ENCODE results near the gene CCDC141. TPM values are rescaled to one million over a fixed set of nuclear protein-coding genes. Genes with fewer than 3 reads are reported as not detected.

The CCDC141 gene
- total RNA-seq, 2 experiments from 2014 or later: 10.8 to 14.6 TPM

GRCh38 chr2:178914259-178914849, 135.6 kb downstream of the CCDC141 start:
- ChIA-PET POLR2A (no interaction called here), CTCF (interaction anchor here (1.2 kb wide), 1 partner anchor 118 kb away, joined by 3 read pairs; no protein-coding TSS in a partner anchor)
- DNase-seq: peak; percentile 82
- H3K27me3 Mint-ChIP-seq: no peaks in the 10 kb centered on the region
- H3K4me1 Mint-ChIP-seq: peaks cover 12% of the 10 kb centered on the region
- no peaks in the 10 kb centered on the region for H3K9me3 Mint-ChIP-seq
- no peaks in the 10 kb centered on the region for H3K36me3 Mint-ChIP-seq (ENCODE audit: low read depth)
- no peak overlapping the region for H3K4me3 Mint-ChIP-seq
- no peak overlapping the region for H3K27ac Mint-ChIP-seq

- no peaks in the 10 kb centered on the region for H3K9me3 Mint-ChIP-seq
- no peaks in the 10 kb centered on the region for H3K27me3 Mint-ChIP-seq
- POLR2A ChIA-PET: interaction anchor here (0.6 kb wide), 1 partner anchor 1288 kb away, joined by 3 read pairs; no protein-coding TSS in a partner anchor
- peaks cover 12% of the 10 kb centered on the region for H3K4me1 Mint-ChIP-seq
- H3K27ac Mint-ChIP-seq: no peak overlapping the region
- DNase-seq: no peak
- CTCF ChIA-PET: interaction anchor here (0.7 to 1.2 kb wide), 2 partner anchors 41 to 117 kb away, joined by 3 to 5 read pairs; no protein-coding TSS in a partner anchor
- H3K36me3 Mint-ChIP-seq (ENCODE audit: low read depth): no peaks in the 10 kb centered on the region
- no peak overlapping the region for H3K4me3 Mint-ChIP-seq
Observed at GRCh38 chr2:178913049-178913441, 136.9 kb downstream of the CCDC141 start.

GRCh38 chr2:178912416-178913048, 137.4 kb downstream of the CCDC141 start:
- no peak overlapping the region for H3K4me3 Mint-ChIP-seq
- H3K27ac Mint-ChIP-seq: no peak overlapping the region
- peaks cover 12% of the 10 kb centered on the region for H3K4me1 Mint-ChIP-seq
- H3K27me3 Mint-ChIP-seq: no peaks in the 10 kb centered on the region
- ChIA-PET CTCF (interaction anchor here (0.7 kb wide), 1 partner anchor 41 kb away, joined by 5 read pairs; no protein-coding TSS in a partner anchor), POLR2A (no interaction called here)
- no peaks in the 10 kb centered on the region for H3K36me3 Mint-ChIP-seq (ENCODE audit: low read depth)
- DNase-seq: no peak
- no peaks in the 10 kb centered on the region for H3K9me3 Mint-ChIP-seq

DNA sequence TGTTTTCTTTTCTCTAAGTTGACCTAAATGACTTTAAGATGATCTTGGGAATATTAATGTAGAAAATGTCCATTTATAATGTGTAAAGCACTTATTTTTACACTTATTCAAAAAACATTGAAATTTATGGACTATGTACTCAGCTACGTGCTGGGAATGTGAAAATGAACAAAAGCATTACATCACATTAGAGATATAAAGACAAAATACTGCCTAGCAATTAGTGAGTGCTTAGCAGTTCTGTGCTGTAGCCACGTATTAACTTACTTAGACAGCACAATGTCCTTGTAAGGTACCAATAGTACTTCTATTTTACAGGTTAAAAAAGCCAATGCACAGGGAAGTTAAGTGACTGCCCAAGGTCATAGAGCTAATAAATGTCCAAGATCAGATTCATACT, 138.9 kb downstream of the CCDC141 start:
- Mint-ChIP-seq H3K4me1 (peaks cover 12% of the 10 kb centered on the region), H3K9me3 (no peaks in the 10 kb centered on the region), H3K4me3 (no peak overlapping the region), H3K27ac (no peak overlapping the region), H3K27me3 (no peaks in the 10 kb centered on the region), H3K36me3 (ENCODE audit: low read depth) (no peaks in the 10 kb centered on the region)
- CTCF ChIA-PET: interaction anchor here (0.9 to 1.4 kb wide), 2 partner anchors 10 to 110 kb away, joined by 4 read pairs; no protein-coding TSS in a partner anchor
- POLR2A ChIA-PET: no interaction called here
- DNase-seq: no peak

DNA sequence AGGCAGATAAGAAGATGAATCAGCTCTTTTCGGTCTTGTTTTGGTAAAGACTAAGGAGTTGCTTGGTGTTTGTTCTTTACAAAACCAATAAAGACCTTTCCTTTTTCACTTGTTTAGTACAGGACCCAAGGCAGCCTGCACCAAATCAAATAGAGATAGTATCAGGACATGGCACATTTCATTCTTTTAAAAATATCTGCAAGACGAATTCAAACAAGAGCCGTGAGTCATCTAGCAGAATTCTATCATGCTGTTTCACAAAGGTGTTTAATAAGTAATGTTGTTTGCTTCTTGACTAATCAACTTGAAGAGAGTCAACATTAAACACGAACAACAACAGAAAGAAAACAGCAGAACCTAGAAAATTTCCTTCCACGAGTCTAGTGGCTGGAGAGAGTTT, 139.9 kb downstream of the CCDC141 start:
- H3K4me3 Mint-ChIP-seq: no peak overlapping the region
- no peaks in the 10 kb centered on the region for H3K9me3 Mint-ChIP-seq
- no peaks in the 10 kb centered on the region for H3K36me3 Mint-ChIP-seq (ENCODE audit: low read depth)
- ChIA-PET CTCF (interaction anchor here (0.9 kb wide), 1 partner anchor 9 kb away, joined by 4 read pairs; no protein-coding TSS in a partner anchor), POLR2A (no interaction called here)
- H3K4me1 Mint-ChIP-seq: peaks cover 12% of the 10 kb centered on the region
- no peak for DNase-seq
- no peaks in the 10 kb centered on the region for H3K27me3 Mint-ChIP-seq
- H3K27ac Mint-ChIP-seq: no peak overlapping the region

- DNase-seq: no peak
- H3K4me3 Mint-ChIP-seq: no peak overlapping the region
- no peaks in the 10 kb centered on the region for H3K27me3 Mint-ChIP-seq
- H3K4me1 Mint-ChIP-seq: peaks cover 12% of the 10 kb centered on the region
- no peaks in the 10 kb centered on the region for H3K36me3 Mint-ChIP-seq (ENCODE audit: low read depth)
- POLR2A ChIA-PET: no interaction called here
- CTCF ChIA-PET: interaction anchor here (1.0 kb wide), 1 partner anchor 19 kb away, joined by 3 read pairs; no protein-coding TSS in a partner anchor
- no peak overlapping the region for H3K27ac Mint-ChIP-seq
- no peaks in the 10 kb centered on the region for H3K9me3 Mint-ChIP-seq
Observed at GRCh38 chr2:178909507-178909906, 140.4 kb downstream of the CCDC141 start.

- H3K27me3 Mint-ChIP-seq: no peaks in the 10 kb centered on the region
- ChIA-PET POLR2A (no interaction called here), CTCF (interaction anchor here (1.0 kb wide), 1 partner anchor 18 kb away, joined by 3 read pairs; no protein-coding TSS in a partner anchor)
- H3K4me1 Mint-ChIP-seq: peaks cover 7% of the 10 kb centered on the region
- no peak overlapping the region for H3K27ac Mint-ChIP-seq
- H3K4me3 Mint-ChIP-seq: no peak overlapping the region
- peaks cover 1% of the 10 kb centered on the region for H3K36me3 Mint-ChIP-seq (ENCODE audit: low read depth)
- H3K9me3 Mint-ChIP-seq: peaks cover 1% of the 10 kb centered on the region
- no peak for DNase-seq
Observed at GRCh38 chr2:178908810-178909209, 141.1 kb downstream of the CCDC141 start.

DNA sequence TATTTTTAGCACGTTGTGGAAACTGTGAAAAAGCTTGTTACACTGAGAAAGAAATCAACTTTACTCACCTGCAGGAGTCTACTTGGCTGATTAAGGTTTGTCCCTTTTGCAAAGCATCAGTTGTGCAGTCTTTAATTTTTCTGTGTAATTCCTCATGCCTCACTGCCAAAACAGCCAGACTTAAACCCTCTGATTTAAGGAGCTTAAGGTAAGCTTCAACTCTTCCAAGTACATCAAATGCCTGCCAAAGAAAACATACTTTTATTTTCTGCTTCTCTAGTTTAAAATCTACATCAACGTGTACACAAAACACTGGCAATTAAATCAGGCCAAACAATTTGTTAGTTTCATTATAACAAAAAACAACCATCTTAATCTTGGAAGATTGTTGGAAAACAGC, 144.7 kb downstream of the CCDC141 start:
- no peaks in the 10 kb centered on the region for H3K27me3 Mint-ChIP-seq

GRCh38 chr2:178899656-178900055, 150.3 kb downstream of the CCDC141 start:
- H3K36me3 Mint-ChIP-seq (ENCODE audit: low read depth): peaks cover 3% of the 10 kb centered on the region
- no peaks in the 10 kb centered on the region for H3K4me1 Mint-ChIP-seq
- ChIA-PET POLR2A (no interaction called here), CTCF (no interaction called here)
- peaks cover 3% of the 10 kb centered on the region for H3K9me3 Mint-ChIP-seq
- DNase-seq: no peak
- no peak overlapping the region for H3K27ac Mint-ChIP-seq
- H3K4me3 Mint-ChIP-seq: no peak overlapping the region
- no peaks in the 10 kb centered on the region for H3K27me3 Mint-ChIP-seq

More for the DNA sequence above, 144.7 kb downstream of the CCDC141 start:
- Mint-ChIP-seq H3K4me1 (no peaks in the 10 kb centered on the region), H3K9me3 (peaks cover 3% of the 10 kb centered on the region), H3K27ac (no peak overlapping the region), H3K4me3 (no peak overlapping the region), H3K36me3 (ENCODE audit: low read depth) (peaks cover 3% of the 10 kb centered on the region)
- ChIA-PET POLR2A (no interaction called here), CTCF (interaction anchor here (1.1 kb wide), 1 partner anchor 10 kb away, joined by 3 read pairs; no protein-coding TSS in a partner anchor)
- no peak for DNase-seq

- no peaks in the 10 kb centered on the region for H3K9me3 Mint-ChIP-seq
- H3K36me3 Mint-ChIP-seq (ENCODE audit: low read depth): peaks cover 2% of the 10 kb centered on the region
- POLR2A ChIA-PET: no interaction called here
Observed at GRCh38 chr2:178895872-178896271, 154.1 kb downstream of the CCDC141 start.

DNA sequence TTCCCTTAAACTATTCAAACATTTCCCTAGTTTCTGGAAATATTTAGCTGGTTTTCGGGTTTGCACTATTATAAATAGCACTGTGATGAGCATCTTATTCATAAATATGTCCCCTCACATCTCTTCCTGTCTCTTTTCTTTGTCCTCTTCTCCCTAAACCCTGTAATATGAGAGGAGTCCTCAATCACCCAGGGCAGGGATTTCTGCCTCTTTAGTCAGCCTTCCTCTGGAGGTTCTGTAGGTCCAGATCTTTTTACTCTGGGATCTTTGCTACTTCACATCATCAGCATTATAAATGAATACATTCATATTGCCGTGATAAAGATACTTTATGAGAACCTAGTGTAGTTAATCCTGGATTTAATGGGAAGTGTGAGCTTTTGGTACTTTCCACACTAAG, 154.8 kb downstream of the CCDC141 start:
- peaks cover 2% of the 10 kb centered on the region for H3K36me3 Mint-ChIP-seq (ENCODE audit: low read depth)
- DNase-seq: no peak
- no peaks in the 10 kb centered on the region for H3K9me3 Mint-ChIP-seq
- ChIA-PET POLR2A (no interaction called here), CTCF (interaction anchor here (0.8 kb wide), 1 partner anchor 10 kb away, joined by 3 read pairs; no protein-coding TSS in a partner anchor)
- H3K4me1 Mint-ChIP-seq: peaks cover 14% of the 10 kb centered on the region
- H3K4me3 Mint-ChIP-seq: no peak overlapping the region
- H3K27me3 Mint-ChIP-seq: peaks cover 3% of the 10 kb centered on the region
- no peak overlapping the region for H3K27ac Mint-ChIP-seq

More at GRCh38 chr2:178895872-178896271, 154.1 kb downstream of the CCDC141 start:
- no peak for DNase-seq
- Mint-ChIP-seq H3K27ac (no peak overlapping the region), H3K27me3 (peaks cover 3% of the 10 kb centered on the region), H3K4me3 (no peak overlapping the region), H3K4me1 (peaks cover 14% of the 10 kb centered on the region)
- CTCF ChIA-PET: interaction anchor here (0.8 kb wide), 1 partner anchor 10 kb away, joined by 3 read pairs; no protein-coding TSS in a partner anchor

DNA sequence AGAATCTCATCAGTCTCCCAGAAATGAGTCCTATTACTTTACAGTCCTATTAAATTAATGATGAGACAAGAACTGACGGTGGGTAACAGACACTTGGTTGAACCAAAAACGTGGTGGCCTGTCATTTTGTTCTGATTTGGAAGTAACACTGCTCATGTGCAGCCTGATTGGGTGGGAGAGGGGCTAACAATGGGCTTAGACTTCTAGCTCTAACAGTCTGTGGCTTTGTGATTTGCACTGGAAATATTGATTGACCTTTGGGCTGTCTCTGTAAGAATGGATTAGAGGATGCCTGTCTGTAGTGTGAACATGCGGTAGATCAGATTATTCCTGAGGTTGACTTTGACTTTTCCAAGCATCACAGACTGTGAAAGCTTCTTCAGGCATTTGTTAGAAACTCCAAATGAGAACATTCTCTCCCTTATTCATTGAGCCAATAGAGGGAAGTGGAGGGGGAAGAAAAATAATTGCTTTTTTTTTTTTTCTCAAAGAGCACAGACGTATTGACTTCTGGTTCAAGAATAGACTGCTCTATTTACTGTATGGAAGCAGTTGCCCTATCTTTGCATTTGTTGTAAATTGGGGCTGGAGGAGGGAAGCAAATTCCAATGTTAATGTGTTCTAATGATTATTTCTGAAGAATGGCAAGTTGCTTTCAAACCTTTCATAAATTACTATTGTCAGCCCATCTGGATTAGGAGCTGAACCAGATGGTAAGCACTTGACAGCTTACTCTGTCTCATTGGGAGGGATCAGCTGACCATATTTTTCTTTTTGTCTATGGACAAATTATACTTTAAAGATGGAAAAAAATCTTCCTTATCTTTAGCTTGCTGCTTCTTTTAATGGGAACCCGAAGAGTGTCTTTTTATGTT, 156.9 kb downstream of the CCDC141 start:
- H3K4me1 Mint-ChIP-seq: peaks cover 14% of the 10 kb centered on the region
- POLR2A ChIA-PET: no interaction called here
- CTCF ChIA-PET: interaction anchor here (0.9 to 1.3 kb wide), 4 partner anchors 38 to 236 kb away, joined by 3 read pairs; no protein-coding TSS in a partner anchor
- H3K27me3 Mint-ChIP-seq: peaks cover 3% of the 10 kb centered on the region
- no peak overlapping the region for H3K4me3 Mint-ChIP-seq
- DNase-seq: no peak
- peaks cover 2% of the 10 kb centered on the region for H3K36me3 Mint-ChIP-seq (ENCODE audit: low read depth)
- H3K27ac Mint-ChIP-seq: no peak overlapping the region
- no peaks in the 10 kb centered on the region for H3K9me3 Mint-ChIP-seq

Data from activated CD4-positive, alpha-beta T cell treated with anti-CD3 and anti-CD28 coated beads, Interleukin-2, amount 10 ng/mL, durations not matched to agents 7 days and 5 days (primary cell).